Right ventricle myocardium superior (tissue), 1 donor: ENCODE results near the gene MAPT. TPM values are rescaled to one million over a fixed set of nuclear protein-coding genes. Genes with fewer than 3 reads are reported as not detected.

Experiments
- ATAC-seq: fragments of 200-7000 bp; cut with Tn5 transposase; one replicate; pipeline ENCODE4 v1.9.1; 2020; ENCODE audit warnings: mild to moderate bottlenecking; ENCODE audit not compliant: poor library complexity
- DNase-seq: peaks from one replicate; pipeline ENCODE4 v3.0.0-alpha.2; 2020
- intact Hi-C: fragments of 100-400 bp; cut with DNase I; formaldehyde crosslinking; loops from one replicate; pipeline ENCODE4 v1.11.2; 2022
- total RNA-seq: library from RNA; stranded (reverse); fragmentation: NEBNext Ultra II Directional; extraction: Animal tissue kit (Norgen Biotek cat#: 25700); gene quantifications from one replicate; pipeline ENCODE4 v1.2.1, GENCODE V29; 2021
- donor health status: DM: no; HTN: yes; CAD: no; lungs with severe emphysema.

The MAPT gene
- total RNA-seq, 1 donor from 2014 or later: 37.7 TPM

- intact Hi-C loops: no loop called here
- DNase-seq: no peak
- ATAC-seq: peak; percentile 29
These were observed 133.0 kb downstream of the MAPT start for GRCh38 chr17:46027048-46027975.

DNA sequence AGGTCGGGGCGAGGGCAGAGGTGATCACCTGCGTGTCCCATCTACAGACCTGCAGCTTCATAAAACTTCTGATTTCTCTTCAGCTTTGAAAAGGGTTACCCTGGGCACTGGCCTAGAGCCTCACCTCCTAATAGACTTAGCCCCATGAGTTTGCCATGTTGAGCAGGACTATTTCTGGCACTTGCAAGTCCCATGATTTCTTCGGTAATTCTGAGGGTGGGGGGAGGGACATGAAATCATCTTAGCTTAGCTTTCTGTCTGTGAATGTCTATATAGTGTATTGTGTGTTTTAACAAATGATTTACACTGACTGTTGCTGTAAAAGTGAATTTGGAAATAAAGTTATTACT is 133.6 kb downstream of the MAPT start:
- intact Hi-C loops: no loop called here
- ATAC-seq (peak; percentile 9), DNase-seq (no peak)

DNA sequence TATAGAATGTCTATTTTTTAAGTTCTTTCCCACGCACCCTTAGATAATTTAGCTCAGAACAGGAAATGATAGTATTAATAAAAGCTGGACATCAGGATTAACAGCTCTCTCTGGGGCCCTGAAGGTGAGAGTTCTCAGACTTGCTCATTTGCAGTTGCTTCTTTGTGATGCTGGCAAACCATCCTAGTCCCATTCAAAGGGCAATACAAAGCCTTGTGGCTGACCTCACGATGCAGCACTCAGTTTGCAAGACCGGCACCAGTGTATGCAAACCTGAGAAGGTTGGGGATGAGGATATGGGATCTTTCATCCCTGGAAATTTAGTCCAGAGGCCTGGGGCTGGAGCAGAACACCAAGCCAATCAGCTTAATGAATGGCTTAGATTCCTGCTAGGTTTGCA is 134.0 kb downstream of the MAPT start:
- DNase-seq (no peak), ATAC-seq (no peak)
- intact Hi-C loops: no loop called here

DNA sequence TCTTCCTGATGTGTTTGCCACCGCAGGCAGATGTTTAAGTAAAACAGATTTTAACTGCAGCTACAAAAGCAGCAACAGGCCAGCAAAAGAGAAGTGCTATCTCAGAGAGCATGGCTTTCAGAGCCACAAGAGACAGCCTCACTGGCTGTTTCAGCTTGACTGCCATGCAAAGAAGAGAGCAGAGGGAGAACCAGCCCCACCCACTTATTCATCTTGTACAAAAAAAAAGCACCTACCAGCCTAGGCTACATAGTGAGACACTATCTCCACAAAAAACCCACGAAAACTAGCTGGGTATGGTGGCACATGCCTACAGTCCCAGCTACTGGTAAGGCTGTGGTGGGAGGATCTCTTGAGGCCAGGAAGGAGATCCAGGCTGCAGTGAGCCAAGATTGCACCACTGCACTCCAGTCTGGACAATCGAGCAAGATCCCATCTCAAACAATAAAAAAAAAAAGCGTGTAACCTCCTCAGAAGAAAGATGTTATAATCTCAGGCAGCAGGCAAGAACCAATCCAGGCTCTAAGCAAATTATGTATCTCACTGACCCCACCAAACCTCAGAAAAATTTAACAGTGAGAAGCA is 134.7 kb downstream of the MAPT start:
- intact Hi-C loops: no loop called here
- ATAC-seq: no peak
- DNase-seq: no peak

DNA sequence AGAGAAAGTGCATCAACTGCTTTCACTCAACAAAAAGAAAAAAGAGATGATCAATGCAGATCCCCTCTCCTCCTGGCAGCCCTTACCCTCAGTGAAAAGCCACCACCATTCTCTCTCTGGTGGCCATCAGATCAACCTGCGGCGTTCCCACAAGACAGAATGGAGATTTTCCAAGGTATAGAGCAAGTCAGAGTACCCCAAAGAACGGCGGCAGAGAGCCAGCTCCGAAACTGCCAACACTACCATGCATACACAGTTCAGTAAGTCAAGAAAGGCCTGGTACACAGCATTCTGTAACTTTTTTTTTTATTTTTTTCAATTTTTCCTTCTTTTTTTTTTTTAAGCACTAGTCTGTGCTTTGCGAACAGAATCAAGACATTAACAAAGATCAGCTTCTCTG is 135.3 kb downstream of the MAPT start:
- ATAC-seq: no peak
- DNase-seq: no peak
- intact Hi-C loops: no loop called here

DNA sequence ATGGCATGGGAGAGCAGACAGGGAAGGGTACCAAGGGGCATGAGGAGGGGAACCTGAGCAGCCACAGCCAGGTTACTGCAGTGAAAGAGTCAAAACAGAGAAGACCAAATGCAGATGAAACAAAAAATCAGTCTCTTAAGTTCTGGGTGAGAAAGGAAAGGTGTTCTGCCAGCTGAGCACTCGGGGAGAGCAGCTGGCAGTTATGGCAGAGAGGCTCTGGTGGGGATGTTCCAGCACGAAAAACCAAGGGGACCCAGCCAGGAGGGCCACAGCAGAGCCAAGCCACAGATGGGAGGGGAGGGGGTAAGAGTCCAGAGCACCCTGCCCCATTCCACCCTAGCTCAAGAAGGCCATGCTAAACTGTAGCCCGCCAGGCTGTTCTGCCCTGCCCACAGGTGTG is 136.4 kb downstream of the MAPT start:
- intact Hi-C loops: no loop called here
- ATAC-seq (no peak), DNase-seq (no peak)

DNA sequence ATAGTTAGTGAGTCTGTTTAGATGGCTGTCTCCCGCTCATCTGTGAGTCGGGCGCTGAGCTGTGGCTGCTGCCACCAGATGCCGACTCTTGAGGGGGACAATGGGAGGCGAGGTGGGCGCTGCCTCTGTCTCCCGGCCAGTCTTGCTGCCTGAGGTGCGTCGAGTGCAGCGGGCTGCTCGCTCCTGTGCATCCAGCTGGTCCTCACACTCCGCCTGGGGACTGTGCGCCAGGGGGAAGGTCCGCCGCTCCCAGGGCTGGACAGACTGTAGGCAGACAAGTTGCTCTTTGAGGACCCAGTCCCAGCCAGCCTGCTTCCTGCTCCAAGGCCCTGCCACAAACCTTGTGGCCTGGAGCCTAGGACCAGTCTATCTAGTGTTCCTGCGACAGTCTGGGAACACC is 137.1 kb downstream of the MAPT start:
- no peak for DNase-seq
- ATAC-seq: no peak
- intact Hi-C loops: no loop called here

DNA sequence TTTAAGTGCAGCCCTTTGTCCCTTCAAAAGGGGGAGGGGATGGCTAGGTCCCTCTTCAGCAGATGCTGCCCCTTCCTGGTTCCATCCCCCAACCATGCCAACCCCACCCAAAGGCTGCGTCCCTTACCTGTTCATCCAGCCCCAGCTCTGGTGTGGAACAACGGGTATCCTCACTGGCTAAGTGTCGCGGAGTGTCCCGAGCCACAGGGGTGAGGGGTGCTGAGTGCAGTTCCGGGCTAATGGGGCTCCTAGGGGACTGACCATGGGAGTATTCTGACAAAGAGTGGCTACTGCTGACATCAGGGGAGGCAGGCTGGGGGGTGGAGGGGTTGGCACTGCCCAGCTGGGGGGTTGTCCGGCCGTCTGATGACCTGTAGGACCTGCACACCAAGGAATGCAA is 137.6 kb downstream of the MAPT start:
- ATAC-seq (no peak), DNase-seq (no peak)
- intact Hi-C loops: no loop called here

DNA sequence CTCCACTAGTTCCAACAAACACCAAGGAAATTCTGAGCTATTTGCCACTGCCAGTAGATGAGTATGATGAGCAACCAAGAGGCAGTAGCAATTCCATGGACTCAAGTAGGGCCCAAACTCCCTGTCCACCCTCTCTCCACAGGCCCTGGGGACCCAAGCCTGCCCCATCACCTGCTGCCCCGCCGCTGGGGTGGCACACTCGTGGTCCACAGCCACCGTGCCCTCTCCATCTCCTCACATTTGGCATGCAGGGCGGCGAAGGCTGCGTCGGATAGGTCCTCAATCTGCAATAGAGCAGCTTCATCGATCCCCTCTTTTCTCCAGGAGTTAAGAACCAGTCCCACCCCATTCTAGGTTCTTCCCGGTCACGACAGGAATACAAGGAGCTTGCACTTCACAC is 138.6 kb downstream of the MAPT start:
- intact Hi-C loops: no loop called here
- no peak for ATAC-seq
- DNase-seq: no peak

GRCh38 chr17:46033392-46033791 is 139.0 kb downstream of the MAPT start:
- DNase-seq (no peak), ATAC-seq (no peak)
- intact Hi-C loops: no loop called here

DNA sequence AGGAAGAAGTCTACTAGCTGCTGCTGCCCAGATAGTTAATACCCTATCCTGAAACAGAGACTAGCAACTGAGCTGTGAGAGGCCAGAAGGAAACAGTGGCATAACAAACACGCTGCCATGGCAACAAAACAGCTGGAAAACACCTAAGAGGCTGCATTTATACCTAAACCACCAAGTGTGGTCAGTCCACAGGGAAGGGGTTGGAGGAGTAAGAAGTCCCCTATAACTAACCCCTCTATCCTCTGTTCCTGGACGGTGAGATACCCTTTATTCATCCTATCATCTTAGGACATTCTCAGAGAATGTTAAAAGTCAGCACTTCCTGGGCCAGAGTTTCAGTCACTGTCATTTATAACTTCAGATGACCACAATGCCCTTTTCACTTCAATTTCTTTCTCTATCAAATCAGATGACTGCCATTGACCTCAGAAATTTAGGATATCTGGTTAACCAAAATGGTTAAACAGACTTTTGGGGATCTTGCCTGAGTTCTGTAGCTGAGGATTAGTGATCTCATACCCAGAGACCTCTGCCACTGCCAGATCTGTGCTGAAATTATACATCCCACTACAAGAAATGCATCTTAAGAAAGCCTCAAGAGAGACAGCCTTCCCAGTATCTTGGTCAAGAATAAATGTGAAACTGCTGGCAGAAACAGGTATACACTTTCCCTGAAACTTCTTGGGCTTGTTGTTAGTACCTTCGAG is 140.9 kb downstream of the MAPT start:
- no peak for DNase-seq
- ATAC-seq: no peak
- intact Hi-C loops: no loop called here

DNA sequence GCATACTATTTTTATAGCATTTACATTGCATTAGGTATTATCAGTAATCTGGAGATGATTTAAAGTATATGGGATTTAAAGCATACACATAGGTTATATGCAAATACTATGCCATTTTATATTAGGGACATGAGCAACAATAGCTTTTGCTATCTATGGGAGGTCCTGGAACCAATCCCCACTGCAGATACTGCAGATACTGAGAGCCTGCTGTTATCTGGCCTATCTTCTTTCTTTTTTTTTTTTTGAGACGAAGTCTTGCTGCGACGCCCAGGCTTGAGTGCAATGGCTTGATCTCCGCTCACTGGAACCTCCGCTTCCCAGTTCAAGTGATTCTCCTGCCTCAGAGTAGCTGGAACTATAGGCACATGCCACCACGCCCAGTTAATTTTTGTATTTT is 142.1 kb downstream of the MAPT start:
- ATAC-seq: no peak
- DNase-seq: no peak
- intact Hi-C loops: no loop called here

DNA sequence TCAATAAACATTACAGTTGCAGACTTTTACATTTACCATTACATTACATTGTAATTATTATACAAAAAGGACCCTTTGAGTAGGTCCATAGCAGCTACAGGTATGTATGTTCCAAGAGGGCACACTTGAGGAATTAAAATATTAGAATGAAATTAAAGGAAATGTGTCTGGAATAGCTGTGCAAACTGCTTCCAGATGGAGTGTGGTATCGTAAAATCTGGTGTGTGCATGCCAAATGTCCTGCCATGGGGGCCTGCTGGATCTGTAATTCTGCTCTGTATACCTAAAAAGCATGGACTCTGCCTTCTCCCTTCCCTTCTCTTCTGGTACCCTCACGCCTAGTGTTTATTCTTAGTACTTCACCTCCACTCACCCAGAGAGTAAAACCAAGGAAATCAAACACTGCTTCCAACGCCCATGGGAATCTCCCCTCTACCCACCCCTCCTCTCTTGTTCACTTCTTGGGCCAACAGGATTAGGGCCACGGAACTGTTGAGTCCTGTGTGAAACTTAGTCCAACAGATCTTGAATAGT is 143.4 kb downstream of the MAPT start:
- intact Hi-C loops: no loop called here
- no peak for ATAC-seq
- DNase-seq: no peak

GRCh38 chr17:46038414-46038813 is 144.1 kb downstream of the MAPT start:
- ATAC-seq (no peak), DNase-seq (no peak)
- intact Hi-C loops: no loop called here

DNA sequence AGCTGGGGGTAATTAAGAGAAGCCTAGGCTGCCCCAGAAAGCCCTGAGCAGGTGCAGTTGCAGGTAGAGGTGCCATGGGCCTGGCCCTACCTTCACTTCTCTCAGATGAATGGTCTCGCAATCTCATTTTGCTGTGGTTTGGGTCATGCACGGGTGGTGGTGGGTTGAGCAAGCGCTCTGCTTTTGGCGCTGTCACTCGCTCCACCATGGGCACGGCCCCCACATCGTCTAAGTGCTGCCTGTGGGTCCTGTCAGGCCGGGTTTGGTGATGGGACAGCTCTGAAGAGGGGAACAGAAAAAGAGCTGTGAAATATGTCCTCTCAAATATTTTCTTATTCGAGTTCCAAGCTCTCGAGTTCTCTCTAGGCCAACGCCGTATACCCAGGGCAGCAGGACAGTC is 144.6 kb downstream of the MAPT start:
- ATAC-seq (no peak), DNase-seq (no peak)
- intact Hi-C loops: no loop called here

DNA sequence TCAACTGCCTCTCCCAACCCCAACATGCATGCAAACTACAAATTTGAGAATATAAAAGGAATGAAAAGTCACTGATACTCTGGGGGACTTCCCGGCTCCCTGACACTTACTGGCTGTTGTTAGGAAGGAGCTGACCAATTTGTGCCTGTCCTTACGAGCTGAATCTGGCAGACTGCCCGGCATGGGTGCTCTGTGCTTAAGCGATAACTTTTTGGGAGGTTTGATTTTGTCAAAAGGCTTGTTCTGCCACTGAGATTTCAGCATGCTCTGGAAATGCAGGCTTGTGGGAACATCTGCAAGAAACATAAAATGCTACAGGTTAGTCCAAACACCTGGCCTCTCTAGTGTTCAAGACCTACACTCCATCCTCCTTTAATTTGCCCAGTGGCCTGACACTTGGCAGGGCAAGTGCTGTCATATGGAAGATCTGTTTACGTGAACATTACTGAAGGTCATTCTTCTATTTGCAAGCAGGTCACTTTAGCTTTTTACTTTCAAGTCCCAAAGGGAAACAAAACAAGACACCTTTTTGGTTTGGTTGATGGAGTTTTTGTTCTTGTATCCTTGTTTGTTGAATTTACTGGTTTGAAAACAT is 145.3 kb downstream of the MAPT start:
- ATAC-seq: peak; percentile 64
- DNase-seq: peak; percentile 72
- intact Hi-C loops: no loop called here

DNA sequence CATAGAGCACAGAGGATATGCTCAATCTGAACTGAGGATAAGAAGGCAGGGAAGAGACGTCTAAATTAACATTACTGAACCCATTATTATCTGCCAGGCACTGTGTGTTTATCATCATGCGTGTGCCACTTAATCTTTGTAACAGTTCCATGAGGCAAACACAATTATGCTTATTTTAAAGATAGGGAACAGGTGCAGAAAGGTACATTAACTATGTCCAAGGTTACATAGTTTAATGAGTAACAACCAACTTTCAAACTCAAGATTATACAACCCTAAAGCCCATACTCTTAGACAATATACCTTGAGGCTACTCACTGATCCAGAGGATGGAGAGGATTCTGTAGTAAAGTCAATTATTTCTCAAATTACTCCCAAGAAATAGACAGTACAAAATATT is 147.9 kb downstream of the MAPT start:
- intact Hi-C loops: no loop called here
- no peak for ATAC-seq
- no peak for DNase-seq

GRCh38 chr17:46042925-46043324 is 148.6 kb downstream of the MAPT start:
- DNase-seq (no peak), ATAC-seq (no peak)
- intact Hi-C loops: no loop called here

- intact Hi-C loops: no loop called here
- ATAC-seq: no peak
These were observed 149.3 kb downstream of the MAPT start for GRCh38 chr17:46043606-46044005.

More at GRCh38 chr17:46043606-46044005, 149.3 kb downstream of the MAPT start:
- no peak for DNase-seq
